GM21515 (cell line): ENCODE measurements around the gene JDP2.
A peak's percentile ranks its signal among the peaks of the same experiment; 100 is the strongest.

ENCODE experiments used
- ATAC-seq: cut with Tn5 transposase; IDR thresholded peaks from one replicate; pipeline ENCODE4 v1.9.1; 2021; ENCODE audit not compliant: unreplicated experiment

Gene JDP2

GRCh38 chr14:75409316-75410205 is 18.3 kb upstream of the JDP2 start:
- no peak for ATAC-seq

- ATAC-seq, result no peak
Measured at GRCh38 chr14:75411214-75411540, 16.6 kb upstream of the JDP2 start.

- ATAC-seq, result no peak
Measured at GRCh38 chr14:75413013-75413412, 14.8 kb upstream of the JDP2 start.

- ATAC-seq, result no peak
Measured at GRCh38 chr14:75417674-75418073, 10.1 kb upstream of the JDP2 start.

GRCh38 chr14:75418850-75419768 is 8.7 kb upstream of the JDP2 start:
- ATAC-seq, result peak; percentile 79

GRCh38 chr14:75422169-75422568 is 5.7 kb upstream of the JDP2 start:
- ATAC-seq, result no peak

GRCh38 chr14:75424496-75424895 is 3.3 kb upstream of the JDP2 start:
- no peak for ATAC-seq

GRCh38 chr14:75425446-75425845 is 2.4 kb upstream of the JDP2 start:
- no peak for ATAC-seq

- peak; percentile 53 for ATAC-seq
Measured at GRCh38 chr14:75426332-75427125, 1.3 kb upstream of the JDP2 start.

- ATAC-seq, result peak; percentile 27
Measured at GRCh38 chr14:75427126-75427481, 718 bp upstream of the JDP2 start.

GRCh38 chr14:75428230-75429104 is 645 bp downstream of the JDP2 start:
- peak; percentile 12 for ATAC-seq

- no peak for ATAC-seq
Measured at GRCh38 chr14:75429562-75429961, 1.7 kb downstream of the JDP2 start.

- no peak for ATAC-seq
Measured at GRCh38 chr14:75430116-75430515, 2.3 kb downstream of the JDP2 start.

- no peak for ATAC-seq
Measured at GRCh38 chr14:75430526-75430925, 2.7 kb downstream of the JDP2 start.

GRCh38 chr14:75430976-75431375 is 3.2 kb downstream of the JDP2 start:
- ATAC-seq, result no peak

- ATAC-seq, result no peak
Measured at GRCh38 chr14:75431827-75432226, 4.0 kb downstream of the JDP2 start.

GRCh38 chr14:75432411-75432810 is 4.6 kb downstream of the JDP2 start:
- ATAC-seq, result no peak

- ATAC-seq, result no peak
Measured at GRCh38 chr14:75433631-75434071, 5.8 kb downstream of the JDP2 start.

GRCh38 chr14:75434138-75434889 is 6.5 kb downstream of the JDP2 start:
- no peak for ATAC-seq

- no peak for ATAC-seq
Measured at GRCh38 chr14:75434890-75435248, 7.0 kb downstream of the JDP2 start.
